Stimulated activated CD4-positive, alpha-beta T cell treated with anti-CD3 and anti-CD28 coated beads, Interleukin-12 subunit alpha, Interleukin-12 subunit beta, amount 100 ng/mL, for 24 hours (primary cell): Measurements from ENCODE around the gene RABAC1.
"Not testable (repeated sequence)": the region's sequence is repeated elsewhere in the genome, so short reads cannot be mapped to it uniquely, and the experiment has no call there.

ENCODE experiments used
- DNase-seq, 2 experiments: peaks; one replicate each; pipeline ENCODE4 v3.0.0-alpha.2; 2020; ENCODE audit warnings: low read depth in 2 of 2

The RABAC1 gene

DNA sequence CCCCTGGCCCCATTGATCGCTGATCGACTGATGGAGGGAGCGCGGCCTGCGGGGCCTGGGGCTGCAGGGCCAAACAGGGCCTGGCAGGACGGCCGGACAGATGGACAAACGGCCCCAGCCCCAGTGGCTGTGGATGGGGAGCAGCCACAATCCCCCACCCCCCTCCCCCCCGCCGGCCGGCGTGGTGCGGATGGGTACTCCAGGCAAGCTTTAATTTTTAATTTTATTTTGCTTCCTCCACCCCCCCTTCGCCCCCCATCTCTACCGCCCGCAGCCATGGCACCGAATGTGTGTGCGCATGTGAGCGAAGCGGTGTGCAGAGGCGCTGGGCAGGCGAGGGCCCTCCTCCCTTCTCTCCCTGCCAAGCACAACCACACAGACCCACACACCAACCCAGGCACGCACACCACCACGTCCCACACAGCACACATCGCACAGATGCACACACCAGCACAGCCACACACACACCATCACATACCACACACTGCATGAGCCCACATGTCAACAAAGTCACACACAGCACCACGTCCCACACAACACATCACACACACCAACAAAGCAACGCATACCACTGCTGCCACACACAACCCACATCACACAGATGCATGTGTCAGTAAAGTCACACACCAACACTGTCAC lies 43.2 kb downstream of the RABAC1 start:
- no peak for DNase-seq

DNA sequence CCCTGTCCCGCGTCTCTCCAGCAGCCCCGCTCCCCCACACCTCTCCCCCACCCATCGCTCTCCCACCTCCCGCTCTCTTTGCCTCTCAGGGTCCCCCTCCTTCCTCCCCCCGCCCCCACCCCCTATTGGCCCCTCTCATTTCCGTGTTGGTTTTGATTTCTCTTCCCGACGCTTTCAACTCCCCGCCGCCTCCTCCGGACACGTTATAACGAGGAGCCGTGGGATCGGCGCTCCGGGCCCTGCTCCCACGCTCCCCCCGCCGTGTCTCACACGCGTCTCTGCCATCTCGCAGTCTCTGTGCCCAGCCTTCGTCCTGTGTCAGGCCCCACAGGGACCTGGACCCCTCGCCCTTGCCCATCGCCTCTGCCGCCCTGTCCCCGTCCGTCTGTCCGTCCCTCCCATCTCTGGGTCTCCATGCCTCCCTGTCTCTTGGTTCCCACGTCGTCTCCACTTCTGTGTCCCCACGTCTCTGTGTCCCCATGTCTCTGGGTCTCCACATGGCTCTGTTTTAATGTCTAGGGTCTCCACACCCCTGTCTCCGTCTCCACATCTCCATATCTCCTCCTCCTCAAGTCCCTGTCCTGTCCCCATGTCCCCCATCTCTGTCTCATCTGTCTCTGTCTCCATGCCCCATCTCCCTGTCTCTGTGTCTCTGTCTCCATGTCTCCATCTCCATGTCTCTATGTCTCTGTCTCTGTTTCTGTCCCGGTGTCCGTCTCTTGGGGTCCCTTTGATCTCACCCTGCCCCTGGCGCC lies 43.9 kb downstream of the RABAC1 start:
- no peak for DNase-seq

DNA sequence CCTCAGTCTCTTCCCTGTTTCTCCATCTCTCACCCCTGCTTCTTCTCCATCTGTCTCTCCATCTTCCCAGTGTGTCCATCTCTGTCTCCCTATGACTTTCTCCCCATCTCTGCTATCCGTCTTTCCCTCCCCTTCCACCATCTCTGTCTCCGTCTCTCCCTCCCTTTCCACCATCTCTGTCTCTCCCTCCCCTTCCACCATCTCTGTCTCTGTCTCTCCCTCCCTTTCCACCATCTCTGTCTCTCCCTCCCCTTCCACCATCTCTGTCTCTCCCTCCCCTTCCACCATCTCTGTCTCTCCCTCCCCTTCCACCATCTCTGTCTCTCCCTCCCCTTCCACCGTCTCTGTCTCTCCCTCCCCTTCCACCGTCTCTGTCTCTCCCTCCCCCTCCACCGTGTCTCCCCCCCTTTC lies 44.7 kb downstream of the RABAC1 start:
- DNase-seq, result not testable (repeated sequence)

- no peak for DNase-seq
Measured at GRCh38 chr19:41913538-41914423, 45.3 kb downstream of the RABAC1 start.

DNA sequence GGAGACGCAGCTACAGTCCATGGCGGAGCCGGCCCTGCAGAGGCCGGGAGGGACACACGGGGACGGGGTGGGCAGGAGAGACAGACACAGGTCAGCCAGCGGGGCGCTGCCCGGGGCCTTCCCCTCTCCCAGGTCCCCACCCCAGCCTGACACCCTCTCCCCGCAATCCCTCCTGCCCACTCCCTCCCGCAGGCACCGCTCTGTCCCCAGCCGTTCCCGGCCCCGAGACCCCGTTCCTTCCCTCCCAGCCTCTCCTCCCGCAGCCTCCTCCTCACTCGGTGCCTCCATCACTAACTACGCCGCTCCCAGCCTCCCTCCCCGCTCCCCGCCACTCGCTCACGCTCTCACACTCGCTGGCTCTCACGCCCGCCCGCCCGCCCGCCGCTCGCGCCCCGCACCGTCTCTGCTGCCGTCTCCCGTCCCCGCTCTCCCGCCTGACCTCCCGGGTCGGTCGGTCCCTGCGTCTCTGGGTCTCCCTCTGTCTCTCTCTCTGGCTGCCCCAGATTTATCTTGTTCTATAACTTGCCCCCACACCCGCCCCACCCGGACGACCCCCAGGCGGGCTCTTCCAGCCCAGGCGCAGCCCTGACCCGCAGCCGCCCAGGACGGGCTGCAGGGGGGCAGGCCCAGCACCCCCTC lies 46.1 kb downstream of the RABAC1 start:
- no peak for DNase-seq

DNA sequence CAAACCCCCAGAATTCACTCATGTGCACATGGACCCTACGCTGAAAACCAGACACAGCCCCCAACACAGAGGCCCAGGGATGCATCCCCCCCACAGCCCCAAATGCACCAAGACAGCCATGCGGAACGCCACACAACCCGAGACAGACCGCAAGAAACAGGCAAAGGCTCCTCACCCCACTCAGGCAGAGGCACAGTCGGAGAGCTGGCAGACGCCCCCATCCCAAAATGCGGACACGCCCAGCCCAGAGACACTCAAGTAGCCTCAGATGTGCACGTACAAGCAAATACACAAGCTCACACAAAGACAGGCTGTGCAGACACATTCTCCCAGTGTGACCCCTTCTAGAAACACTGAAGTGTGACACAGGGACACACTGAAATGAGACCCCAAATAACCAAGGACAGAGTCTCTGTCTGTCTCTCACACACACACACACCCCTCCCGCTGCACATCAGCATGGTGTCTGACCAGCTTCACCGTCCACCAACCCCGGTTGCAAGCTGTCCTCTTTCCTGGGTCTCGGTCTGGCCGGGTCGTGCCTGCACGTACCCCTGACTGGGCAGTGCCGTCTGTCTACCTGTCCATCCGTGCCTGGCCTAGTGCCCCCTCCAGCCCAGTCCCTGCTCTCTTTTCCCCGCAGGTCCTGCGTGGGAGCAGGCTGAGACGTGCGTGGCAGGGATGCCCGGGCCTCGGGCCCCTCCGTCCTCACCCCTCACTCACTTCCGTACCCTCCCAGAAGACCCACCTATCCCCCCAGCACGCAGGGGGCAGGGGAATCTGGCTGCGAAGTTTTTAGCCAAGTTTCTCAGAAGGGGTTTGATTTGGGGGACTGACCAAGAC lies 47.0 kb downstream of the RABAC1 start:
- no peak for DNase-seq

- DNase-seq, result no peak
Measured at GRCh38 chr19:41910992-41911888, 47.9 kb downstream of the RABAC1 start.

DNA sequence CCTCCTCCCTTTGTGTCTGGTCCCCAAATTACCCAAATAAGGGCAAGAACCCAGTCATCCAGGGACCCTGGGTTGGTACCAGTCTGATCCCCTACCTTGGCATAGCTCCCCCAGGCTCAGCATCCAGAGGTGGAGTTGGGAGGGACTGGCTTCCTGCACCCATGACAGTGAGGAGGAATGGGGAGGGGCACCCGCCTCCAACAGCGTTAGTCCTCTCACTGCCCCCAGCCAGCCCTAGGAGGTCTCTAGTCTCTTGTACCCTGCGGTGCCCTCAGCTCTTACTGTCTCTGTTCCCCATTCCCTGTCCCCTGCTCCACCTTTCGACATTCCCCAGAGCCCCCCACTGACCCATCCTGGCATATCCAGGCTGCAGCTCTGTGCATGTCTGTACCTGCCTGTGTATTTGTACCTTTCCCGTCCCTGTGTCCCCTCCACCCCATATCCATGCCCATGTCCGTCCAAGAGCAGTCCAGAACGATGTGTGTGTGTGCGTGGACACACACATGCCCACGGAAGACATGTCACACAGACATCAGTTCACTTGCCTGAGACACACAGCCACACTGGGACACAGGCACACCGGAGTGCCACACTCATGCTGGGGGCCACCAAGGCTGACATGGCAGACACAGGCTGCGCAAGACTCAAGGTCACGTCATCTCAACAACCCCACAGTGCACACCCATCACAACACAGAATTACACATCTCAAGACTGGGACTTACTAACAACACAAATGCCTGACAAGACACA lies 48.7 kb downstream of the RABAC1 start:
- DNase-seq, result no peak

- DNase-seq, result no peak
Measured at GRCh38 chr19:41909706-41910105, 49.4 kb downstream of the RABAC1 start.

GRCh38 chr19:41908724-41909464 lies 50.2 kb downstream of the RABAC1 start:
- no peak for DNase-seq

DNA sequence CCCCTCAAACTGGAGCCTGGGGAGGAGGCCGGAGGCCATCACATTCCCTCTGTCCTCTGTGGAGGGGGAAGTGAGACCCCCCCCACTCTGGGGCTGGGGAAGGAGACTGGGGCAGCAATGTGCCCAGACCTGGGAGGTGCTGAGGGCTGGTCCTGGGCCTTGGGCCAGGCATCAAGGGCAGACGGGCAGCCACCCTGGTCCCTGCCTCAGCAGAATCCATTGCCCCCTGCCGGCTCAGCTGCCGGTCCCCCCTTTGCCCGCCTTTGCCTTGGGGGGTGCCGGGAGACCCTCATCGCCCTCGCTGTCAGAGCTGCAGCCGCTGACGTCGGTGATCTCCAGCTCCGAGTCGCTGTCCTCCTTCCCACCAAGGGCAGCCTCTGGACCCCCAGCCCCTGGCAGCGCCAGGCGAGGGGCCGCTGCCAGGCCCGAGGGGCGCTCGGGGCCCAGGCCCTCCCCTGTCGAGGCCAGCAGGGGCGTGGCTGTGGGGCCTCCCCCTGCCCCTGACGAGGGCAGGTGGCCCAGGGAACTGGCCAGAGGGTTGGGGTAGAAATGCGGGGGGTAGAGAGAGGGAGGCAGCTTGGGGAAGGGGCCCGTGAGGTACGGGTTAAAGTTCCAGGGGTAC lies 51.0 kb downstream of the RABAC1 start:
- DNase-seq, result no peak

GRCh38 chr19:41906916-41907680 lies 52.0 kb downstream of the RABAC1 start:
- DNase-seq, result no peak
